AG10803 (cell line): Measurements from ENCODE around the gene WEE2.

Experiments used
- DNase-seq: peaks from one replicate; pipeline ENCODE4 v3.0.0; 2010; ENCODE audit warnings: low read depth
- H3K4me3 ChIP-seq: 2 replicates; pipeline ENCODE4 v1.5.1; 2011; ENCODE audit warnings: mild to moderate bottlenecking, low read length, control low read depth
- CTCF ChIP-seq: conservative IDR thresholded peaks from 2 replicates; pipeline ENCODE4 v1.5.1; 2011; ENCODE audit warnings: mild to moderate bottlenecking, low read length, control low read depth, inconsistent platforms

The WEE2 gene

GRCh38 chr7:141708351-141708750, at the start of gene WEE2:
WEE2 (plus strand) TSS chr7:141708353; CDS start chr7:141708759, 406 bp downstream.
- H3K4me3 ChIP-seq: no peak within 1 kb of the TSS
- TF ChIP-seq CTCF: no peak
- DNase-seq: no peak

GRCh38 chr7:141659501-141659900, 48.7 kb upstream of the WEE2 start:
- no peak for TF ChIP-seq CTCF
- H3K4me3 ChIP-seq: no peak overlapping the region
- DNase-seq: no peak

GRCh38 chr7:141660259-141660658, 47.9 kb upstream of the WEE2 start:
- no peak for DNase-seq
- no peak for TF ChIP-seq CTCF
- H3K4me3 ChIP-seq: no peak overlapping the region

GRCh38 chr7:141663081-141663849, 44.9 kb upstream of the WEE2 start:
- H3K4me3 ChIP-seq: no peak overlapping the region
- DNase-seq: no peak
- TF ChIP-seq CTCF: no peak

- no peak overlapping the region for H3K4me3 ChIP-seq
- TF ChIP-seq CTCF: no peak
- DNase-seq: no peak
Measured at GRCh38 chr7:141664450-141664849, 43.7 kb upstream of the WEE2 start.

- TF ChIP-seq CTCF: no peak
- H3K4me3 ChIP-seq: no peak overlapping the region
- no peak for DNase-seq
Measured at GRCh38 chr7:141665208-141666035, 42.7 kb upstream of the WEE2 start.
